HepG2 (cell line): ENCODE data around the gene SNRNP25. TPM values are rescaled to one million over a fixed set of nuclear protein-coding genes. Genes with fewer than 3 reads are reported as not detected.
A peak's percentile ranks its signal among the peaks of the same experiment; 100 is the strongest.

ENCODE experiments used
- HNF4A ChIP-seq: sonication (generic); formaldehyde crosslinking; IDR thresholded peaks from 2 replicates; pipeline ENCODE4 v1.4.0; 2020; ENCODE audit warnings: missing genetic modification reagents
- KDM5A ChIP-seq: fragments of 200-600 bp; sonication (generic); IDR thresholded peaks from 2 replicates; pipeline ENCODE4 v1.7.0; 2018; ENCODE audit warnings: antibody characterized with exemption, mild to moderate bottlenecking, low read length, borderline replicate concordance
- MTA1 ChIP-seq: sonication (generic); formaldehyde crosslinking; IDR thresholded peaks from 2 replicates; pipeline ENCODE4 v1.4.0; 2020; ENCODE audit warnings: missing genetic modification reagents, mild to moderate bottlenecking, borderline replicate concordance
- MTF1 ChIP-seq: sonication (generic); formaldehyde crosslinking; IDR thresholded peaks from 2 replicates; pipeline ENCODE4 v1.5.0; 2020; ENCODE audit warnings: missing genetic modification reagents
- RAD51 ChIP-seq: fragments of 450-650 bp; IDR thresholded peaks from 2 replicates; pipeline ENCODE4 v1.6.1; 2016; ENCODE audit warnings: borderline replicate concordance
- SAP130 ChIP-seq: IDR thresholded peaks from 2 replicates; pipeline ENCODE4 v1.6.1; 2016; ENCODE audit warnings: low read depth
- ZNF839 ChIP-seq: sonication (generic); formaldehyde crosslinking; IDR thresholded peaks from 2 replicates; pipeline ENCODE4 v1.4.0; 2020; ENCODE audit warnings: missing genetic modification reagents, mild to moderate bottlenecking, borderline replicate concordance
- ZZZ3 ChIP-seq: sonication (generic); formaldehyde crosslinking; IDR thresholded peaks from 2 replicates; pipeline ENCODE4 v1.4.0; 2020; ENCODE audit warnings: missing genetic modification reagents, mild to moderate bottlenecking, borderline replicate concordance
- polyA plus RNA-seq, 8 experiments: library from polyadenylated mRNA; depleted of rRNA in 3 of 8; stranded (reverse) in 7 of 8; unstranded in 1 of 8; fragments of >200 nt; fragmentation: Illumina TruSeq in 4 of 8; extraction: Trizol in 4 of 8; gene quantifications; 2 replicates each; pipeline versions ENCODE4 v1.2.1 to v1.2.3, GENCODE V29; 2011 to 2016; ENCODE audit warnings: low read depth in 4 of 8, missing spikeins in 1 of 8, mixed read lengths in 1 of 8; ENCODE audit not compliant: insufficient read depth in 1 of 8
- total RNA-seq, 5 experiments: library from RNA; depleted of rRNA; stranded (reverse); fragments of >200 nt; fragmentation: Illumina TruSeq; extraction: Trizol; gene quantifications; 2 replicates each; pipeline ENCODE4 v1.2.3, GENCODE V29; 2016; ENCODE audit warnings: low read depth in 1 of 5
- TF ChIP-seq, protein P1 (sequence below): sonication (generic); formaldehyde crosslinking; IDR thresholded peaks from 2 replicates; pipeline ENCODE4 v1.5.0; 2020; ENCODE audit warnings: missing genetic modification reagents
- TF ChIP-seq, protein P2 (sequence below): sonication (generic); formaldehyde crosslinking; IDR thresholded peaks from 2 replicates; pipeline ENCODE4 v1.5.0; 2020; ENCODE audit warnings: mild to moderate bottlenecking, low read depth, missing genetic modification reagents, borderline replicate concordance
- TF ChIP-seq, protein P3 (sequence below): sonication (generic); formaldehyde crosslinking; IDR thresholded peaks from 2 replicates; pipeline ENCODE4 v1.4.0; 2020; ENCODE audit warnings: mild to moderate bottlenecking, missing genetic modification reagents
- TF ChIP-seq, protein P4 (sequence below): sonication (generic); formaldehyde crosslinking; IDR thresholded peaks from 2 replicates; pipeline ENCODE4 v1.4.0; 2020; ENCODE audit warnings: missing genetic modification reagents, borderline replicate concordance
- TF ChIP-seq, protein P5 (sequence below): sonication (generic); formaldehyde crosslinking; conservative IDR thresholded peaks from 2 replicates; pipeline ENCODE4 v1.4.0; 2020; ENCODE audit warnings: missing genetic modification reagents

The SNRNP25 gene
- total and polyA plus RNA-seq, 2 of the 13 experiments (the other 11 are each of a cell fraction or from before 2014, with no cell fraction given), result 34.1 to 97.4 TPM

DNA sequence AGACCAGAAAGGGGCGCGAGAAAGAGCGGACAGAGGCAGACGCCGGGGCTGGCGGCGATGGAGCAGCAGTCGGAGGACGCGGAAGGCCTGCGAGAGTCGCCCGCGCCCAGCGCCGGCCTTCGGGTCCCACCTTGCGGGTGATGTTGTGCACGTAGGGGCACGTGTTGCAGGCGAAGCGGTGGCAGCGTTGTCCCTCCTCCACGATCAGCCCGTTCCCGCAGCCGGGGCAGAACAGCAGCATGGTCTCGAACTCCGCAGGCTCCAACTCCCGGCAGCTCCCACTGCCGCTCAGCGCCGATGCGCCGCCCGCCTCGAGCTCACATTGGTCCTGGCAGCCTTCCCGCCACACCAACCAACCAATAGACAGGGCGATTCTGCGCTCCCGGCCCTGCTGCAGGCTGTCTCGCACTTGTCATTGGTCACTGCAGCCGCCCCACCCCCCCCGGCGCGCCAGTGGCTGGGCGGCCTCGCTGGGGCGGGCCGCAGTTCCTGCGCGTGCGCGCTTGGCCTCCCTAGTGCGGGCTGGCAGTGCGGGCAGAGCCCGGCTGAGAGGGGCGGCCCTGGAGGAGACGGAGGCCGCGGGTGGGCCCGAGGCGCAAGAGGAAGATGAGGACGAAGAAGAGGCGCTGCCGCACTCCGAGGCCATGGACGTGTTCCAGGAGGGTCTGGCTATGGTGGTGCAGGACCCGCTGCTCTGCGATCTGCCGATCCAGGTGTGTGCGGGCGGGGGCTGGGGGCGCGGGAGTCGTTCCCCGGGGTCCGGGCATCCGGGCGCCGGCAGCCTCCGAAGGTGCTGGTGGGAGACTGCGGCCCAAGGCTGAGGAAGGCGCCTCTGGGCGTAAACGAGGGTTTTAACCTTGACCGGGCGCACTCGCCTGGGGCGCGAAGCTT is at the start of gene SNRNP25, which contains the start of gene POLR3K (continued):
- TF ChIP-seq ZZZ3 (CRISPR knock-in tag) (0 out of 2 replicates have a peak, but pooled peaks have one; percentile 8), KDM5A (peak; percentile 43; the same call in 1 of the 2 replicates), SAP130 (CRISPR knock-in tag) (peak; percentile 64; the same call in 1 of the 2 replicates), MTA1 (CRISPR knock-in tag) (peak; percentile 37; the same call in 1 of the 2 replicates), MTF1 (CRISPR knock-in tag) (no peak; the same call in 1 of the 2 replicates), HNF4A (no peak), ZNF839 (CRISPR knock-in tag) (0 out of 2 replicates have a peak, but pooled peaks have one; percentile 42), RAD51 (no peak)
- TF ChIP-seq, protein P1, sequence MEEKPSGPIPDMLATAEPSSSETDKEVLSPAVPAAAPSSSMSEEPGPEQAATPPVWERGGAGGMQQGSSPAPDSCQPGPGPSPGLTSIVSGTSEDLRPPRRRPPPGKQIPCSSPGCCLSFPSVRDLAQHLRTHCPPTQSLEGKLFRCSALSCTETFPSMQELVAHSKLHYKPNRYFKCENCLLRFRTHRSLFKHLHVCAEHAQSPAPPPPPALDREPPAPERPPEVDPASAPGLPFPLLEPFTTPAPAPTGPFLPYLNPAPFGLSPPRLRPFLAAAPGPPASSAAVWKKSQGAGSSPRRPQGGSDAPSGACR (CRISPR knock-in tag), result 0 out of 2 replicates have a peak, but pooled peaks have one; percentile 62
- TF ChIP-seq, protein P2, sequence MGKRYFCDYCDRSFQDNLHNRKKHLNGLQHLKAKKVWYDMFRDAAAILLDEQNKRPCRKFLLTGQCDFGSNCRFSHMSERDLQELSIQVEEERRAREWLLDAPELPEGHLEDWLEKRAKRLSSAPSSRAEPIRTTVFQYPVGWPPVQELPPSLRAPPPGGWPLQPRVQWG (CRISPR knock-in tag), result no peak
- TF ChIP-seq, protein P3, sequence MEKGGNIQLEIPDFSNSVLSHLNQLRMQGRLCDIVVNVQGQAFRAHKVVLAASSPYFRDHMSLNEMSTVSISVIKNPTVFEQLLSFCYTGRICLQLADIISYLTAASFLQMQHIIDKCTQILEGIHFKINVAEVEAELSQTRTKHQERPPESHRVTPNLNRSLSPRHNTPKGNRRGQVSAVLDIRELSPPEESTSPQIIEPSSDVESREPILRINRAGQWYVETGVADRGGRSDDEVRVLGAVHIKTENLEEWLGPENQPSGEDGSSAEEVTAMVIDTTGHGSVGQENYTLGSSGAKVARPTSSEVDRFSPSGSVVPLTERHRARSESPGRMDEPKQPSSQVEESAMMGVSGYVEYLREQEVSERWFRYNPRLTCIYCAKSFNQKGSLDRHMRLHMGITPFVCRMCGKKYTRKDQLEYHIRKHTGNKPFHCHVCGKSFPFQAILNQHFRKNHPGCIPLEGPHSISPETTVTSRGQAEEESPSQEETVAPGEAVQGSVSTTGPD, result no peak
- TF ChIP-seq, protein P4, sequence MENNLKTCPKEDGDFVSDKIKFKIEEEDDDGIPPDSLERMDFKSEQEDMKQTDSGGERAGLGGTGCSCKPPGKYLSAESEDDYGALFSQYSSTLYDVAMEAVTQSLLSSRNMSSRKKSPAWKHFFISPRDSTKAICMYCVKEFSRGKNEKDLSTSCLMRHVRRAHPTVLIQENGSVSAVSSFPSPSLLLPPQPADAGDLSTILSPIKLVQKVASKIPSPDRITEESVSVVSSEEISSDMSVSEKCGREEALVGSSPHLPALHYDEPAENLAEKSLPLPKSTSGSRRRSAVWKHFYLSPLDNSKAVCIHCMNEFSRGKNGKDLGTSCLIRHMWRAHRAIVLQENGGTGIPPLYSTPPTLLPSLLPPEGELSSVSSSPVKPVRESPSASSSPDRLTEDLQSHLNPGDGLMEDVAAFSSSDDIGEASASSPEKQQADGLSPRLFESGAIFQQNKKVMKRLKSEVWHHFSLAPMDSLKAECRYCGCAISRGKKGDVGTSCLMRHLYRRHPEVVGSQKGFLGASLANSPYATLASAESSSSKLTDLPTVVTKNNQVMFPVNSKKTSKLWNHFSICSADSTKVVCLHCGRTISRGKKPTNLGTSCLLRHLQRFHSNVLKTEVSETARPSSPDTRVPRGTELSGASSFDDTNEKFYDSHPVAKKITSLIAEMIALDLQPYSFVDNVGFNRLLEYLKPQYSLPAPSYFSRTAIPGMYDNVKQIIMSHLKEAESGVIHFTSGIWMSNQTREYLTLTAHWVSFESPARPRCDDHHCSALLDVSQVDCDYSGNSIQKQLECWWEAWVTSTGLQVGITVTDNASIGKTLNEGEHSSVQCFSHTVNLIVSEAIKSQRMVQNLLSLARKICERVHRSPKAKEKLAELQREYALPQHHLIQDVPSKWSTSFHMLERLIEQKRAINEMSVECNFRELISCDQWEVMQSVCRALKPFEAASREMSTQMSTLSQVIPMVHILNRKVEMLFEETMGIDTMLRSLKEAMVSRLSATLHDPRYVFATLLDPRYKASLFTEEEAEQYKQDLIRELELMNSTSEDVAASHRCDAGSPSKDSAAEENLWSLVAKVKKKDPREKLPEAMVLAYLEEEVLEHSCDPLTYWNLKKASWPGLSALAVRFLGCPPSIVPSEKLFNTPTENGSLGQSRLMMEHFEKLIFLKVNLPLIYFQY (CRISPR knock-in tag), result peak; percentile 22; the same call in 1 of the 2 replicates
- TF ChIP-seq, protein P5, sequence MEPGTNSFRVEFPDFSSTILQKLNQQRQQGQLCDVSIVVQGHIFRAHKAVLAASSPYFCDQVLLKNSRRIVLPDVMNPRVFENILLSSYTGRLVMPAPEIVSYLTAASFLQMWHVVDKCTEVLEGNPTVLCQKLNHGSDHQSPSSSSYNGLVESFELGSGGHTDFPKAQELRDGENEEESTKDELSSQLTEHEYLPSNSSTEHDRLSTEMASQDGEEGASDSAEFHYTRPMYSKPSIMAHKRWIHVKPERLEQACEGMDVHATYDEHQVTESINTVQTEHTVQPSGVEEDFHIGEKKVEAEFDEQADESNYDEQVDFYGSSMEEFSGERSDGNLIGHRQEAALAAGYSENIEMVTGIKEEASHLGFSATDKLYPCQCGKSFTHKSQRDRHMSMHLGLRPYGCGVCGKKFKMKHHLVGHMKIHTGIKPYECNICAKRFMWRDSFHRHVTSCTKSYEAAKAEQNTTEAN (CRISPR knock-in tag), result no peak; the same call in 1 of the 2 replicates
